Measurements from ENCODE around the gene GALNT9.

Gene GALNT9

DNA sequence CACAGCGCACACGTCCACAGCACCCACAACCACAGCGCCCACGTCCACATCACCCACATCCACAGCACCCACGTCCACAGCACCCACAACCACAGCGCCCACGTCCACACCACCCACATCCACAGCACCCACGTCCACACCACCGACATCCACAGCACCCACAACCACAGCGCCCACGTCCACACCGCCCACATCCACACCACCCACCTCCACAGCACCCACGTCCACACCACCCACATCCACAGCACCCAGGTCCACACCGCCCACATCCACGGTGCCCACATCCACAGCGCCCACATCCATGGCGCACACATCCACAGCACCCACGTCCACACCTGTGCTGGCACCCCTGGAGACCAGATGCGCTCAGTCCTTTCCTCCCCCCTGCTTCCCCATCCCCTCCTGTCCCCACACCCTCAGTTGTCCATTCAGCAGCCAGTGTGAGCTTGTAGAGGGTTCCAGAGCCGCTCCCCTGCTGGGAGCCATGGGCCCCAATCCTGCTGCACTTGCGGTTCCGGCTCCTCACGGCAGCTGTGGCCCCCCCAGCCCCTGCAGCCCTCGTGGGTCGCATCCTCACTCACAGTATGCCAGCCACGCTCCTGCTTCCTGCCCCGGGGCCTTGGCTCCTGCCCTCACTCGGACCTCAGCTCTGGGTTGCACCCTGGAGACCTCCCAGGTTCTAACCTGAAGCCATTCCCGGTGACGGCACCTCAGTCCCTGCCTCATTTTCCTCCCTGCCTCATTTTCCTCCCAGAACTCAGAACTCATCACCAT is 37.8 kb downstream of the GALNT9 start:
- peaks cover 10% of the 10 kb centered on the region for H3K27me3 ChIP-seq (ENCODE audit: control insufficient read depth, insufficient read depth, low read length, poor library complexity, severe bottlenecking)
- no peak overlapping the region for H3K27ac ChIP-seq (ENCODE audit: insufficient read depth, low read depth, low read length, poor library complexity, severe bottlenecking)
- no peaks in the 10 kb centered on the region for H3K36me3 ChIP-seq (ENCODE audit: control insufficient read depth, insufficient read depth, low read length)
- WGBS, 2 experiments: 89 to 92% methylated on average over 29 of the region's 30 CpGs
- no peaks in the 10 kb centered on the region for H3K4me1 ChIP-seq (ENCODE audit: control insufficient read depth, insufficient read depth, low read length)
- no peak overlapping the region for H3K4me3 ChIP-seq (ENCODE audit: insufficient read depth, low read depth, low read length)
- peaks cover 3% of the 10 kb centered on the region for H3K9me3 ChIP-seq (ENCODE audit: control insufficient read depth, low read length)

DNA sequence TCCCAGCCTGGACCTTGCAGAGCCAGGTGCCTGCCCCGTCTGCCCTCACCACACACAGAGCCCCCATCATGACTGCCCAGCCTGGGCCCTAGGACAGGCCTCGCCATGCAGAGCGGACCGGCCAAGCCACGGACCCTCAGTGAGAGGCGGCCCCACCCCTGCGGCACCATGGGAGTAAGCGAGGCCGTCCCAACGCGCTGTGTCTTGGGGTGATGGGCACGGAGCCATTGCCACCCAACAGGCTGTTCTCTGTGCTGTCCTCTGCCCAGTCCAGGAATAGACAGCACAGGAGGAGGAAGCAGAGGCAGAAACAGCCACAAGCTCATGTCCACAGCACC is 39.2 kb downstream of the GALNT9 start:
- peaks cover 24% of the 10 kb centered on the region for H3K27me3 ChIP-seq (ENCODE audit: control insufficient read depth, insufficient read depth, low read length, poor library complexity, severe bottlenecking)
- H3K27ac ChIP-seq (ENCODE audit: insufficient read depth, low read depth, low read length, poor library complexity, severe bottlenecking): no peak overlapping the region
- WGBS, 2 experiments: 94 to 95% methylated on average over 12 of the region's 12 CpGs
- no peaks in the 10 kb centered on the region for H3K4me1 ChIP-seq (ENCODE audit: control insufficient read depth, insufficient read depth, low read length)
- no peak overlapping the region for H3K4me3 ChIP-seq (ENCODE audit: insufficient read depth, low read depth, low read length)
- H3K36me3 ChIP-seq (ENCODE audit: control insufficient read depth, insufficient read depth, low read length): no peaks in the 10 kb centered on the region
- peaks cover 3% of the 10 kb centered on the region for H3K9me3 ChIP-seq (ENCODE audit: control insufficient read depth, low read length)

DNA sequence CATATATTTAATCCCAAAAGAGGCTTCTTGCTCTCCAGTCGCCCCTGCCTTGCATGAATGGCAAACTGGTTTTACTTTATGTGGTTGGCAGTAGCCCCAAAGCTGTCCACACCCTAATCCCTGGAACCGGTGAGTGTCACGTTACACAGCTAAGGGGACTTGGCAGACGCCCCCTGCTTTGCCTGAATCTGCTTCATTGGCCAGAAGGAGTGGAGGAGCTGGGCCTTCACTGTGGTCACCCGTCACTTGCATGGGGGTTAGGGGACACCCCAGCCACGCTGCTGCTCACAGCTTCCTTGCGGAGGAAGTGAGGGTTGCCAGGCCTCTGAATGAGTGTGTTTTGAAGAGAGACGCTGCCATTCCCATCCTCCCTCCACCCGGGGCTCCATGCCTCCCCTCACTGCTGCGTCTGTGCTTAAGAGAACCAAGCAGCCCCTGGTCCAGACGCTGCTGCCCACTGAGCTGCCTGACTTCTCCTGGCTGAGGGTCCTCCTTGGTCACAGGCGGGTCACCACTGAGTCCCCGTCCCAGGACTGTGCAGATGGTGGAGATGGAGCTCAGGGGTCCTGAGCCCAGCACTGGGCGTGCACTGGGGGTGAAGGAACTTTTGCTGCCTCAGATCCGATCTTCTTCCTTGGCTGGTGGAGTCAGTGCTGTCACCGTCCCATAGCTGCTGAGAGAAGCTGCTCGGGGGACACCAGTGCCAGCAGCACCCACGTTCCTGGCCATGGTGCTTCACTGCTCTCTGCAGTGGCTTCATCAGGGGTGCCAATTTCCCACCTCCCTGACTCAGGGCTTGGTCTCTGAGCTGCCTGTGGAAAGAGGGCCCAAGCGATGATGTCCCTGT is 39.8 kb downstream of the GALNT9 start:
- Histone ChIP-seq H3K4me3 (ENCODE audit: insufficient read depth, low read depth, low read length) (no peak overlapping the region), H3K9me3 (ENCODE audit: control insufficient read depth, low read length) (peaks cover 3% of the 10 kb centered on the region), H3K27ac (ENCODE audit: insufficient read depth, low read depth, low read length, poor library complexity, severe bottlenecking) (no peak overlapping the region), H3K4me1 (ENCODE audit: control insufficient read depth, insufficient read depth, low read length) (no peaks in the 10 kb centered on the region), H3K36me3 (ENCODE audit: control insufficient read depth, insufficient read depth, low read length) (no peaks in the 10 kb centered on the region), H3K27me3 (ENCODE audit: control insufficient read depth, insufficient read depth, low read length, poor library complexity, severe bottlenecking) (peaks cover 30% of the 10 kb centered on the region)
- 73 to 75% methylated on average over 19 of the region's 19 CpGs for WGBS, 2 experiments

DNA sequence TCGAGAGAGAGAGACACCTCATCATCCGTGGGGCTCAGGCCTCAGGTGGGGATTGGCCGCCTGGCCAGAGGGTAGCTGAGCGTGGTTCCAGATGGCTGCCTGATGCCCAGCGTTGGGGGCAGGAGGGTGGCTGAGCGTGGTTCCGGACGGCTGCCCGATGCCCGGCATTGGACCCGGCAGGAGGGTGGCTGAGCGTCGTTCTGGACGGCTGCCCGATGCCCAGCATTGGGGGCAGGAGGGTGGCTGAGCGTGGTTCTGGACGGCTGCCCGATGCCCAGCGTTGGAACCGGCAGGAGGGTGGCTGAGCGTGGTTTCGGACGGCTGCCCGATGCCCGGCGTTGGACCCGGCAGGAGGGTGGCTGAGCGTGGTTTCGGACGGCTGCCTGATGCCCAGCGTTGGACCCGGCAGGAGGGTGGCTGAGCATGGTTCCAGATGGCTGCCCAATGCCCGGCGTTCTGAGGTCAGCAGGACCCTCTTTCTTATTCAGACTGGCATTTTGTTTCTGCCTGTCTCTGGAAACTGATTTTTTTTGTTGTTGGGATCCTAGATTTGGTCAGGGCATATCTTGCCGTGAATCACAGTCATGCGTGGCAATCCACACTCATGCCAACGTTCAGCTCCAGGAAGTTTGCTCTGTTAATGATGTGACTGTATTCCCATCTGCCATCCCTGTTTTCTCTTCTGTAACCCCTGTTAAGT is 40.7 kb downstream of the GALNT9 start:
- H3K4me1 ChIP-seq (ENCODE audit: control insufficient read depth, insufficient read depth, low read length): no peaks in the 10 kb centered on the region
- peaks cover 3% of the 10 kb centered on the region for H3K9me3 ChIP-seq (ENCODE audit: control insufficient read depth, low read length)
- whole genome bisulfite sequencing, 2 experiments: 91% methylated on average over 37 of the region's 37 CpGs
- H3K4me3 ChIP-seq (ENCODE audit: insufficient read depth, low read depth, low read length): no peak overlapping the region
- H3K27ac ChIP-seq (ENCODE audit: insufficient read depth, low read depth, low read length, poor library complexity, severe bottlenecking): no peak overlapping the region
- peaks cover 30% of the 10 kb centered on the region for H3K27me3 ChIP-seq (ENCODE audit: control insufficient read depth, insufficient read depth, low read length, poor library complexity, severe bottlenecking)
- H3K36me3 ChIP-seq (ENCODE audit: control insufficient read depth, insufficient read depth, low read length): no peaks in the 10 kb centered on the region

DNA sequence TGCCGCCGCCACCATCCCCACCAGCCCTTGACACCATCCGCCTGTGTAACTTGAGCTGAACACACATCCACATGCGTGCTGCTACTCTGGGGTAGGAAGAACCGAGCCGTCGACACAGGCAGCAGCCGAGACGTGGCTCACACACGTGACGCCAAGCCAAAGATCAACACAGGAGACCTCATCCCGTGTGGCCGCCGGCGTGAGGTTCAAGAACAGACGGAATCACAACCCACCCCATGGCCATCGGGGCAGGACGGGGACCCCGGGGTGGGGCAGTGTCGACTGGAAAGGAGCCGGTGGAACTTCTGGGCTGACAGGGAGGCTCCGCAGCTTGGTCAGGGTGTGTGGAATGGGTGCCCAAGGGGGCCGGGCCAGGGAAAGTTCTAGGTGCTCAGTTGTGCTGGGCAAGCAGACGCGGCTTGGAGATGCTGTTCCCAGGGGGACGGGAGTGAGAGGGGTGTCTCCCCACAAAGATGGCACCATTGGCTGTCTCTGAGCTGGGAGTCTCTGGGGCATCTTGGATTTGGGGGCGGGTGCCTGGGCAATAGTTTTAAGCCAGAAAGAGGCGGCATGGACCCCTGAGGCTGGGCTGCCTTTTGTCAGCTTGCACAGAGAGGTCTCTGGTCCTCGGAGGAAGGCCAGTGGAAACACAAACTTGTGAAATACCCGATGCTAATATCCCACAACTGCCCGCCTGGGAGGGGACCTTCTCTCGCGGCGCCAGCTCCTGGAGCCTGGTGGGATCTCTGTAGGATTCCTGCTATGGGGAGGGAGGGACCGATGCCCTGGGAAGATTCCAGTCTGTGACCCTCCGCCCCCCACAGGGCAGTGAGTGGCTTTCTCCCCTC is 41.8 kb downstream of the GALNT9 start:
- no peaks in the 10 kb centered on the region for H3K36me3 ChIP-seq (ENCODE audit: control insufficient read depth, insufficient read depth, low read length)
- H3K4me3 ChIP-seq (ENCODE audit: insufficient read depth, low read depth, low read length): no peak overlapping the region
- peaks cover 26% of the 10 kb centered on the region for H3K27me3 ChIP-seq (ENCODE audit: control insufficient read depth, insufficient read depth, low read length, poor library complexity, severe bottlenecking)
- no peak overlapping the region for H3K27ac ChIP-seq (ENCODE audit: insufficient read depth, low read depth, low read length, poor library complexity, severe bottlenecking)
- 86 to 88% methylated on average over 36 of the region's 36 CpGs for WGBS, 2 experiments
- no peaks in the 10 kb centered on the region for H3K4me1 ChIP-seq (ENCODE audit: control insufficient read depth, insufficient read depth, low read length)
- peaks cover 3% of the 10 kb centered on the region for H3K9me3 ChIP-seq (ENCODE audit: control insufficient read depth, low read length)

DNA sequence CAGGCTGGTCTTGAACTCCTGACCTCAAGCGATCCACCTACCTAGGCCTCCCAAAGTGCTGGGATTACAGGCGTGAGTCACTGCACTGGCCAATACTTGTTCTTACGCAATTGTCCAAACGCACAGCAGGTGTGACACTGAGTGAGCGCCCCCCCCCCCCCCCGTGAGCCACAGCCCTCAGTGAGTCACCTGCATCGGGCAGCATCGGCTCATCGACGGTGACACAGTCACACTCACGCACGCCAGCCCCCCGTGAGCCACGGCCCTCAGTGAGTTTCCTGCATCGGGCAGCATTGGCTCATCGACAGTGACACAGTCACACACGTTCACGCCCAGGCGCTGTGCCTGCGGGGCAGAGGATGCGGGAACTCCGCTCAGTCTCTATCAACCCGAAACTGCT is 42.5 kb downstream of the GALNT9 start:
- Histone ChIP-seq H3K36me3 (ENCODE audit: control insufficient read depth, insufficient read depth, low read length) (no peaks in the 10 kb centered on the region), H3K4me1 (ENCODE audit: control insufficient read depth, insufficient read depth, low read length) (no peaks in the 10 kb centered on the region), H3K27me3 (ENCODE audit: control insufficient read depth, insufficient read depth, low read length, poor library complexity, severe bottlenecking) (peaks cover 26% of the 10 kb centered on the region), H3K4me3 (ENCODE audit: insufficient read depth, low read depth, low read length) (no peak overlapping the region), H3K9me3 (ENCODE audit: control insufficient read depth, low read length) (peaks cover 3% of the 10 kb centered on the region), H3K27ac (ENCODE audit: insufficient read depth, low read depth, low read length, poor library complexity, severe bottlenecking) (no peak overlapping the region)
- 89 to 90% methylated on average over 23 of the region's 23 CpGs for WGBS, 2 experiments

DNA sequence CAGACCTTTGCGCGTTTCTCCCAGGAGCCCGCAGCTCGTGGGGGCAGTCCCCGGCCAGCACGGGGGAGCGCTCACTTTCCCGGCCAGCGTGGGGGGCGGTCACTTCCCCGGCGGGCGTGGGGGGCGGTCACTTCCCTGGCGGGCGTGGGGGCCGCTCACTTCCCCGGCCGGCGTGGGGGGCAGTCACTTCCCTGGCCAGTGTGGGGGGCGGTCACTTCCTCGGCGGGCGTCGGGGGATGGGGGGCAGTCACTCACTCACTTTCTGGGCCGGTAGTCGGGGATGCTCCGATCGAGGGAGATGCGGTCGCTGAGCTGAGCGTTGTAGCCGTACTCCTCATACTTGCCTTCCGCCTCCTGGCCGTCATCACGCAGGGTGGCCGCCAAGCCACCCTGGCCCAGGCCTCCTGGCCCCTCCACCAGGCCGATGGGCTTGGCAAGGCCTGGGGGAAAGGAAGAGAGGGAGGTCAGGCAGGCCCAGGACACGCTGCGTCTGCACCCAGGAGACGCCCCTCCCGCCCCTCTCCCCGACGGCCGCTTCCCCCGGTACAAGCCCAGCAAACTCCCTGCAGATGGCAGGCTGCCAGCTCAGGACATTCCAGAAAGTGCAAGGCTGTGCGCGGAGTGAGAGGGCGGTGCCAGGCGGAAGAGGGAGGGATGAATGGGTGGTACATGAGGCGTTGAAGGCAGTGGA is 43.3 kb downstream of the GALNT9 start:
- Histone ChIP-seq H3K9me3 (ENCODE audit: control insufficient read depth, low read length) (peaks cover 3% of the 10 kb centered on the region), H3K4me3 (ENCODE audit: insufficient read depth, low read depth, low read length) (no peak overlapping the region), H3K4me1 (ENCODE audit: control insufficient read depth, insufficient read depth, low read length) (no peaks in the 10 kb centered on the region), H3K27me3 (ENCODE audit: control insufficient read depth, insufficient read depth, low read length, poor library complexity, severe bottlenecking) (peaks cover 26% of the 10 kb centered on the region), H3K27ac (ENCODE audit: insufficient read depth, low read depth, low read length, poor library complexity, severe bottlenecking) (no peak overlapping the region), H3K36me3 (ENCODE audit: control insufficient read depth, insufficient read depth, low read length) (no peaks in the 10 kb centered on the region)
- WGBS, 2 experiments: 72 to 77% methylated on average over 51 of the region's 51 CpGs

DNA sequence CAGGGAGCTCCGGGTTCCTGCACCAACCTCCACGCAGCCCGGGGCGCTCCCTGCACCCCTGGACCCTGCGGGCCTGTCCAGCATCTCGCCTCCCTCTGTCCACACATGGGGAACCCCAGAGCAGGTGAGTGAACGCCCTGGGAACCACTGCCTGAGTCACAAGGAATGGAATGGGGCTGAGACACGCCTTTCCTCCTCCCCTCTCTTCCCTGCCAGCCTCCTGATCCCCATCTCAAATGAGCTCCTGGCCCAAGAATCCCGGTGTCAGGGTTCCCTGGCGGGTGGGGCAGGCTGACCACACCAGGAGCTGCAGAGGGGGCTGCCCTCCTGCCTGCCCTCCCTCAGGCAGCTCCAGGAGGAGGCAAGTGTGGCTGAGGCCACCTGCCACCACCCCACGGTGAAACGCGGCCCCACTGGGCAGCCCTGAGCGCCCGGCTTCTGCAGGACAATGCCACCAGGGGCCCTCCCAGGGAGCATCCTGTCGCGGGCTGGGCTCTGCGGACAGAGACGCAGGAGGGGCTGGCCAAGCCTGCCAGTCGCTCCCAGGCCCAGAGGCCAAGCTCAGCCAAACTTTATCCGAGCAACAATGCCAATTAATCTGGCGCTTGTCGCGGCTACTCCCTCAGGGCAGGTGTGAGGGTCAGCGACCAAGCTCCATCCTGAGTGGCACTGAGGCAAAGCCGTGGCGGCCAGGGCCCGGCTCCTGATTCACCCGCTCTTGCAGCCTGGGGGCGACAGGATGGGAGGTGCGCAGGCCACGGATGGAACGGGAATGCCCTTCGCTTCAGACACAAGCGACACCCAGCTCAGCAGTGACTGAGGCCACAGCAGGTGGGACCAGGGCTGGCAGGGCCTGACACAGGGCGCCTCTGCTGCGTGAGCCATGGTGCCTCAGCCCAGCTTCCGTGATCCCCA is 44.3 kb downstream of the GALNT9 start:
- Histone ChIP-seq H3K4me1 (ENCODE audit: control insufficient read depth, insufficient read depth, low read length) (no peaks in the 10 kb centered on the region), H3K27ac (ENCODE audit: insufficient read depth, low read depth, low read length, poor library complexity, severe bottlenecking) (no peak overlapping the region), H3K9me3 (ENCODE audit: control insufficient read depth, low read length) (peaks cover 3% of the 10 kb centered on the region), H3K27me3 (ENCODE audit: control insufficient read depth, insufficient read depth, low read length, poor library complexity, severe bottlenecking) (peaks cover 26% of the 10 kb centered on the region), H3K4me3 (ENCODE audit: insufficient read depth, low read depth, low read length) (no peak overlapping the region), H3K36me3 (ENCODE audit: control insufficient read depth, insufficient read depth, low read length) (no peaks in the 10 kb centered on the region)
- WGBS, 2 experiments: 78 to 79% methylated on average over 38 of the region's 38 CpGs

Data from ectodermal cell (in vitro differentiated cells).